Keratinocyte (primary cell): ENCODE measurements around the gene METRNL. TPM values are rescaled to one million over a fixed set of nuclear protein-coding genes. Genes with fewer than 3 reads are reported as not detected.

Source experiments
- DNase-seq: peaks from one replicate; pipeline ENCODE4 v3.0.0-alpha.2; 2011; ENCODE audit warnings: low read depth, missing footprints, low spot score
- FAIRE-seq: peaks from 2 replicates; lab custom pipeline; 2011; peaks lifted over from hg19 to GRCh38; lab: Jason Lieb, UNC
- H2AFZ ChIP-seq: 2 replicates; pipeline ENCODE4 v1.6.0; 2012; ENCODE audit warnings: low read length, control low read depth, inconsistent platforms; ENCODE audit not compliant: control insufficient read depth
- H3K27ac ChIP-seq: 2 replicates; pipeline ENCODE4 v1.5.1; 2011; ENCODE audit warnings: low read length; ENCODE audit not compliant: control insufficient read depth, insufficient read depth
- H3K27me3 ChIP-seq: 3 replicates; pipeline ENCODE4 v1.6.0; 2011; ENCODE audit warnings: low read length; ENCODE audit not compliant: control insufficient read depth, insufficient read depth; ENCODE audit errors: extremely low read depth
- H3K36me3 ChIP-seq, 2 experiments: 2 replicates in 1 of 2; 3 replicates in 1 of 2; pipeline ENCODE4 v1.5.1; 2011; ENCODE audit warnings: low read length in 2 of 2, mild to moderate bottlenecking in 1 of 2; ENCODE audit not compliant: control insufficient read depth in 2 of 2, insufficient read depth in 2 of 2; ENCODE audit errors: extremely low read depth in 1 of 2
- H3K4me1 ChIP-seq: 3 replicates; pipeline ENCODE4 v1.5.1; 2011; ENCODE audit warnings: low read length; ENCODE audit not compliant: control insufficient read depth, insufficient read depth; ENCODE audit errors: extremely low read depth
- H3K4me2 ChIP-seq: 3 replicates; pipeline ENCODE4 v1.6.0; 2011; ENCODE audit warnings: low read depth, low read length; ENCODE audit not compliant: control insufficient read depth, insufficient read depth; ENCODE audit errors: extremely low read depth
- H3K4me3 ChIP-seq, 3 experiments: fragments of 200-600 bp in 1 of 3; sonication (generic) in 1 of 3; 2 replicates in 2 of 3; 3 replicates in 1 of 3; pipeline ENCODE4 v1.5.1; 2011 to 2016; ENCODE audit warnings: low read length in 3 of 3, mild to moderate bottlenecking in 3 of 3, control low read depth in 2 of 3, inconsistent platforms in 1 of 3, low read depth in 1 of 3, mixed read lengths in 1 of 3, mixed run types in 1 of 3, moderate library complexity in 1 of 3; ENCODE audit not compliant: control insufficient read depth in 2 of 3, insufficient read depth in 2 of 3; ENCODE audit errors: extremely low read depth in 1 of 3
- H3K79me2 ChIP-seq: 2 replicates; pipeline ENCODE4 v1.6.0; 2012; ENCODE audit warnings: low read length; ENCODE audit not compliant: control insufficient read depth, insufficient read depth
- H3K9ac ChIP-seq: 3 replicates; pipeline ENCODE4 v1.6.0; 2011; ENCODE audit warnings: low read length; ENCODE audit not compliant: control insufficient read depth, insufficient read depth; ENCODE audit errors: extremely low read depth
- H3K9me1 ChIP-seq: 3 replicates; pipeline ENCODE4 v1.6.0; 2011; ENCODE audit warnings: low read length; ENCODE audit not compliant: control insufficient read depth, insufficient read depth; ENCODE audit errors: extremely low read depth
- H3K9me3 ChIP-seq: 2 replicates; pipeline ENCODE4 v1.5.1; 2012; ENCODE audit warnings: low read depth, low read length; ENCODE audit not compliant: control insufficient read depth
- H4K20me1 ChIP-seq: 3 replicates; pipeline ENCODE4 v1.6.0; 2011; ENCODE audit warnings: low read length; ENCODE audit not compliant: control insufficient read depth, insufficient read depth; ENCODE audit errors: extremely low read depth
- CTCF ChIP-seq, 3 experiments: IDR thresholded peaks in 1 of 3; conservative IDR thresholded peaks in 1 of 3; optimal IDR thresholded peaks in 1 of 3; 2 replicates in 2 of 3; 3 replicates in 1 of 3; pipeline versions ENCODE3 to v1.5.1; 2011; ENCODE audit warnings: low read length in 3 of 3, mild to moderate bottlenecking in 3 of 3, moderate library complexity in 2 of 3, control low read depth in 1 of 3, inconsistent platforms in 1 of 3; ENCODE audit not compliant: insufficient read depth in 2 of 3; ENCODE audit errors: extremely low read depth in 1 of 3
- EZH2 ChIP-seq: IDR thresholded peaks from one replicate; pipeline ENCODE4 v1.6.1; 2012; ENCODE audit warnings: inconsistent platforms, mild to moderate bottlenecking, low read length, moderate library complexity
- dilution Hi-C: fragments of 300-500 bp; cut with MboI; formaldehyde crosslinking; loops from one replicate; pipeline ENCODE4 v1.7.0; 2020; ENCODE audit warnings: low sequenced_read_pairs; ENCODE audit not compliant: extremely low pct_ligation_motif_present
- polyA plus RNA-seq, 5 experiments: library from polyadenylated mRNA; depleted of rRNA in 3 of 5; stranded (reverse) in 3 of 5; stranded (forward) in 1 of 5; unstranded in 1 of 5; fragments of >200 nt; gene quantifications; 1 replicate in 1 of 5; 2 replicates in 3 of 5; 3 replicates in 1 of 5; pipeline versions ENCODE4 v1.2.1 to v1.2.3, GENCODE V29; 2011 to 2012; ENCODE audit warnings: missing spikeins in 2 of 5, low read depth in 1 of 5, low replicate concordance in 1 of 5

METRNL gene
- polyA plus RNA-seq, 1 donor (not counting 4 experiments of a cell fraction or from before 2014, with no cell fraction given) = 3.1 TPM

GRCh38 chr17:83068641-83069570 is 10.5 kb upstream of the METRNL start:
- FAIRE-seq (no peak), DNase-seq (no peak)
- H3K36me3 ChIP-seq = no peaks in the 10 kb centered on the region
- dilution Hi-C loops = no loop called here
- H3K9me1 ChIP-seq = no peaks in the 10 kb centered on the region
- no peak overlapping the region for H3K27ac ChIP-seq
- no peak overlapping the region for H3K4me3 ChIP-seq
- no peak overlapping the region for H3K9ac ChIP-seq
- peaks cover under 1% of the 10 kb centered on the region for H4K20me1 ChIP-seq
- no peaks in the 10 kb centered on the region for H3K9me3 ChIP-seq
- no peak overlapping the region for H2AFZ ChIP-seq
- H3K4me2 ChIP-seq = no peak overlapping the region
- no peaks in the 10 kb centered on the region for H3K79me2 ChIP-seq
- TF ChIP-seq CTCF (optimal IDR thresholded peaks at IDR 0.05 in 1 of 3, IDR thresholded peaks at IDR 0.05 in 1 of 3, conservative IDR thresholded peaks at IDR 0.05 in 1 of 3; ENCODE audit: extremely low read depth in 1 of 3, insufficient read depth in 2 of 3, low read length in 3 of 3) (no peak), EZH2 (no peak)
- peaks cover 11% of the 10 kb centered on the region for H3K27me3 ChIP-seq
- peaks cover 10% of the 10 kb centered on the region for H3K4me1 ChIP-seq

- Histone ChIP-seq H3K9me1 (no peaks in the 10 kb centered on the region), H3K79me2 (no peaks in the 10 kb centered on the region), H3K4me2 (no peak overlapping the region), H3K9ac (no peak overlapping the region), H4K20me1 (peaks cover 4% of the 10 kb centered on the region), H3K27ac (no peak overlapping the region), H2AFZ (no peak overlapping the region), H3K36me3 (no peaks in the 10 kb centered on the region), H3K4me3 (no peak overlapping the region), H3K4me1 (peaks cover 9% of the 10 kb centered on the region), H3K27me3 (peaks cover 7% of the 10 kb centered on the region), H3K9me3 (no peaks in the 10 kb centered on the region)
- FAIRE-seq = no peak
- no peak for TF ChIP-seq CTCF (optimal IDR thresholded peaks at IDR 0.05 in 1 of 3, IDR thresholded peaks at IDR 0.05 in 1 of 3, conservative IDR thresholded peaks at IDR 0.05 in 1 of 3; ENCODE audit: extremely low read depth in 1 of 3, insufficient read depth in 2 of 3, low read length in 3 of 3)
- TF ChIP-seq EZH2 = no peak
- dilution Hi-C loops = no loop called here
- no peak for DNase-seq
Measured at GRCh38 chr17:83069571-83069906, 9.9 kb upstream of the METRNL start.
